Loucy (cell line): ENCODE data around the gene ZNF614.
"Not testable (repeated sequence)": the region's sequence is repeated elsewhere in the genome, so short reads cannot be mapped to it uniquely, and the experiment has no call there.

Source experiments
- H2AFZ ChIP-seq: fragments of 200-600 bp; sonication (generic); 2 replicates; pipeline ENCODE4 v1.6.0; 2016; ENCODE audit warnings: antibody characterized with exemption, mild to moderate bottlenecking, low read length, moderate library complexity
- H3F3A ChIP-seq: fragments of 200-600 bp; 2 replicates; pipeline ENCODE4 v1.6.0; 2016; ENCODE audit warnings: antibody characterized with exemption, low read depth, mild to moderate bottlenecking
- H3K27me3 ChIP-seq: fragments of 200-600 bp; sonication (generic); 2 replicates; pipeline ENCODE4 v1.6.1; 2014; ENCODE audit warnings: low read length, mild to moderate bottlenecking; ENCODE audit not compliant: insufficient read depth, poor library complexity, severe bottlenecking
- H3K36me3 ChIP-seq: fragments of 200-600 bp; sonication (generic); 2 replicates; pipeline ENCODE4 v1.6.1; 2016; ENCODE audit warnings: low read length; ENCODE audit not compliant: insufficient read depth
- H3K4me1 ChIP-seq: fragments of 200-600 bp; sonication (generic); 2 replicates; pipeline ENCODE4 v1.5.1; 2014; ENCODE audit warnings: low read length, mild to moderate bottlenecking; ENCODE audit not compliant: insufficient read depth, poor library complexity, severe bottlenecking
- H3K4me2 ChIP-seq: fragments of 200-600 bp; sonication (generic); 2 replicates; pipeline ENCODE4 v1.6.0; 2014; ENCODE audit warnings: antibody characterized with exemption, low read length, low read depth, mild to moderate bottlenecking; ENCODE audit not compliant: poor library complexity, severe bottlenecking
- H3K4me3 ChIP-seq: fragments of 200-600 bp; sonication (generic); 2 replicates; pipeline ENCODE4 v1.5.1; 2014; ENCODE audit warnings: low read length, mild to moderate bottlenecking, mixed read lengths; ENCODE audit not compliant: poor library complexity, severe bottlenecking
- H3K79me2 ChIP-seq: fragments of 200-600 bp; sonication (generic); 2 replicates; pipeline ENCODE4 v1.6.1; 2014; ENCODE audit warnings: low read length; ENCODE audit not compliant: insufficient read depth
- H3K9ac ChIP-seq: fragments of 200-600 bp; sonication (generic); 2 replicates; pipeline ENCODE4 v1.6.0; 2014; ENCODE audit warnings: mild to moderate bottlenecking, low read depth, low read length, moderate library complexity; ENCODE audit not compliant: poor library complexity, severe bottlenecking
- H3K9me2 ChIP-seq: fragments of 200-600 bp; sonication (generic); replicated peaks from 2 replicates; pipeline ENCODE4 v1.6.1; 2016; ENCODE audit warnings: low read depth, low read length, mixed read lengths
- H3K9me3 ChIP-seq: fragments of 200-600 bp; sonication (generic); 2 replicates; pipeline ENCODE4 v1.6.1; 2014; ENCODE audit warnings: mild to moderate bottlenecking, antibody characterized with exemption, low read length, low read depth; ENCODE audit not compliant: insufficient read depth
- H4K20me1 ChIP-seq: fragments of 200-600 bp; sonication (generic); 2 replicates; pipeline ENCODE4 v1.6.0; 2014; ENCODE audit warnings: antibody characterized with exemption, low read length, mild to moderate bottlenecking; ENCODE audit not compliant: insufficient read depth, poor library complexity, severe bottlenecking
- EZH2phosphoT487 ChIP-seq: fragments of 200-600 bp; IDR thresholded peaks from 2 replicates; pipeline ENCODE4 v1.6.1; 2018; ENCODE audit warnings: antibody characterized with exemption, mild to moderate bottlenecking, moderate library complexity, borderline replicate concordance
- TF ChIP-seq, protein P1 (sequence below): fragments of 200-600 bp; sonication (generic); conservative IDR thresholded peaks from 2 replicates; pipeline ENCODE4 v1.5.1; 2014; ENCODE audit warnings: mild to moderate bottlenecking, antibody characterized with exemption, low read length

The ZNF614 gene

DNA sequence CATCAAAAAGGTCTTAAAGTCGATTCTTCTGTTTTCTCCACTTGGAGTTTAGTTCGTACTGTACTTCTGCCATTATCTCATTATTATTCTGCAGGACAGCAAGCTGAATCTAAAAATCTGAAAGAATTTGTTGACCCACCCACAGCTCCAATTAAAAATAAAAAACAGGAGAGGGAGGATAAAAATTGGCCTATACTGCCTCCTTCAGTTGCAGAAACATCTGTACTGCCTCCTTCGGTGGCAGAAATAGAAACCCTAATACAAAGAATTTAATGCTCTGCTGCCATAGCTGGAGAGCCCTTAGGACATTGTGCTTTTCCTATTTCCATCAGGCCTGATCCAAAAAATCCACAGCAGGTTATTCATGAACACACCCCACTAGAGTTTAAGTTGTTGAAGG lies 51.3 kb downstream of the ZNF614 start:
- H3K36me3 ChIP-seq = peaks cover 30% of the 10 kb centered on the region
- no peaks in the 10 kb centered on the region for H3K27me3 ChIP-seq
- H3K9me3 ChIP-seq = peaks cover 20% of the 10 kb centered on the region; the same call in 1 of the 2 replicates
- peaks cover 48% of the 10 kb centered on the region for H3K79me2 ChIP-seq
- H3K4me3 ChIP-seq = no peak overlapping the region
- no peak overlapping the region for H3K4me2 ChIP-seq
- H3K9ac ChIP-seq = no peak overlapping the region
- TF ChIP-seq, protein P1, sequence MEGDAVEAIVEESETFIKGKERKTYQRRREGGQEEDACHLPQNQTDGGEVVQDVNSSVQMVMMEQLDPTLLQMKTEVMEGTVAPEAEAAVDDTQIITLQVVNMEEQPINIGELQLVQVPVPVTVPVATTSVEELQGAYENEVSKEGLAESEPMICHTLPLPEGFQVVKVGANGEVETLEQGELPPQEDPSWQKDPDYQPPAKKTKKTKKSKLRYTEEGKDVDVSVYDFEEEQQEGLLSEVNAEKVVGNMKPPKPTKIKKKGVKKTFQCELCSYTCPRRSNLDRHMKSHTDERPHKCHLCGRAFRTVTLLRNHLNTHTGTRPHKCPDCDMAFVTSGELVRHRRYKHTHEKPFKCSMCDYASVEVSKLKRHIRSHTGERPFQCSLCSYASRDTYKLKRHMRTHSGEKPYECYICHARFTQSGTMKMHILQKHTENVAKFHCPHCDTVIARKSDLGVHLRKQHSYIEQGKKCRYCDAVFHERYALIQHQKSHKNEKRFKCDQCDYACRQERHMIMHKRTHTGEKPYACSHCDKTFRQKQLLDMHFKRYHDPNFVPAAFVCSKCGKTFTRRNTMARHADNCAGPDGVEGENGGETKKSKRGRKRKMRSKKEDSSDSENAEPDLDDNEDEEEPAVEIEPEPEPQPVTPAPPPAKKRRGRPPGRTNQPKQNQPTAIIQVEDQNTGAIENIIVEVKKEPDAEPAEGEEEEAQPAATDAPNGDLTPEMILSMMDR = no peak
- no peak for TF ChIP-seq EZH2phosphoT487
- no peaks in the 10 kb centered on the region for H3F3A ChIP-seq
- H4K20me1 ChIP-seq = no peaks in the 10 kb centered on the region
- no peaks in the 10 kb centered on the region for H3K4me1 ChIP-seq
- H3K9me2 ChIP-seq = no peaks in the 10 kb centered on the region
- H2AFZ ChIP-seq = no peak overlapping the region

DNA sequence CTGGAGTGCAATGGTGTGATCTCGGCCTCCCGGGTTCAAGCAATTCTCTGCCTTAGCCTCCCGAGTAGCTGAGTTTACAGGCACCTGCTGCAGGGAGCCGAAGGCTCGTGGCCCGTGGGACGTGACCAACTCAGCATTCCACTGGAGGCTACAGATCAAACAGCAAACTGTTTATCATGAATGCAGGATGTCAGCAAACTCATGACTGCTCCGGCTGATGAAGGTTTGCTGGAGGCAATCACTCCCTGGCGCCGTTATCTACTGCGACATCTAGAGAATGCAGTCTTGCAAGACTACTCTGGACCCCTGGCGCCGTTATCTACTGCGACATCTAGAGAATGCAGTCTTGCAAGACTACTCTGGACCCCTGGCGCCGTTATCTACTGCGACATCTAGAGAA lies 52.4 kb downstream of the ZNF614 start:
- H3K9ac ChIP-seq, H2AFZ ChIP-seq, H4K20me1 ChIP-seq, H3K9me2 ChIP-seq, H3K27me3 ChIP-seq, H3K4me2 ChIP-seq, H3F3A ChIP-seq, H3K4me1 ChIP-seq, H3K4me3 ChIP-seq: not testable (repeated sequence)
- Histone ChIP-seq H3K36me3 (peaks cover 41% of the 10 kb centered on the region), H3K9me3 (peaks cover 30% of the 10 kb centered on the region; the same call in 1 of the 2 replicates), H3K79me2 (peaks cover 40% of the 10 kb centered on the region)

DNA sequence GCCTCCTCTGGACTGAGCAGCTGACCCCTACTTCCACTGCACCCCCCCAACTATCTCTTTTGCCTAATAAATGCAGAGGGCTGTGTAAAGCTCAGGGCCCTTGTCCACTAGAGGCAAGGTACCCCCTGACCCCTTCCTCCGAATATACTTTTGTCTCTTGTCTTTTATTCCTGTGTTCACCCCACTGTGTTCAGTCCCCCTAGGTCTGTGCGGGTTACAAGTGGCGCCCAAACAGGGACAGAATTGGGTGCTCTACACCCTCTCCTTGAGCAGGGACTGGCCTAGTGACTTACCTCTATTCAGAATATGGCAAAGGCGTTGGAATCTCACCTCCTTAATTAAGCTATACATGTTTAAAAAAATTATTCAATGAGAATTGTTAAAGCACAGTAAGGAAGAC lies 56.6 kb downstream of the ZNF614 start:
- H3K27me3 ChIP-seq = no peaks in the 10 kb centered on the region
- H2AFZ ChIP-seq = no peak overlapping the region
- H3K9me3 ChIP-seq = peaks cover 32% of the 10 kb centered on the region; the same call in 1 of the 2 replicates
- TF ChIP-seq EZH2phosphoT487 = no peak
- TF ChIP-seq, protein P1 = no peak
- peaks cover 9% of the 10 kb centered on the region; the same call in 1 of the 2 replicates for H3K79me2 ChIP-seq
- H3K4me1 ChIP-seq = no peaks in the 10 kb centered on the region
- no peak overlapping the region for H3K4me2 ChIP-seq
- no peak overlapping the region for H3K9ac ChIP-seq
- H3F3A ChIP-seq = no peaks in the 10 kb centered on the region
- H3K9me2 ChIP-seq = no peaks in the 10 kb centered on the region
- H3K4me3 ChIP-seq = no peak overlapping the region
- peaks cover 78% of the 10 kb centered on the region for H3K36me3 ChIP-seq
- H4K20me1 ChIP-seq = no peaks in the 10 kb centered on the region

GRCh38 chr19:51970718-51971117 lies 57.5 kb downstream of the ZNF614 start:
- Histone ChIP-seq H3K9me3 (peaks cover 36% of the 10 kb centered on the region; the same call in 1 of the 2 replicates), H3K27me3 (no peaks in the 10 kb centered on the region), H3K4me1 (no peaks in the 10 kb centered on the region), H3F3A (no peaks in the 10 kb centered on the region), H4K20me1 (no peaks in the 10 kb centered on the region), H3K36me3 (peaks cover 87% of the 10 kb centered on the region), H3K79me2 (peaks cover 9% of the 10 kb centered on the region; the same call in 1 of the 2 replicates), H3K4me3 (no peak overlapping the region), H2AFZ (no peak overlapping the region), H3K9me2 (no peaks in the 10 kb centered on the region), H3K9ac (no peak overlapping the region), H3K4me2 (no peak overlapping the region)
- TF ChIP-seq EZH2phosphoT487 = no peak
- TF ChIP-seq, protein P1 = no peak
